DLD1 (cell line): ENCODE measurements around the gene AP3B2.
"Not testable (repeated sequence)": the region's sequence is repeated elsewhere in the genome, so short reads cannot be mapped to it uniquely, and the experiment has no call there.

Experiments used
- in situ Hi-C: cut with HindIII; loops from 2 replicates; pipeline ENCODE4 v1.10.0; 2017; ENCODE audit warnings: low sequenced_read_pairs

The AP3B2 gene, protein sequence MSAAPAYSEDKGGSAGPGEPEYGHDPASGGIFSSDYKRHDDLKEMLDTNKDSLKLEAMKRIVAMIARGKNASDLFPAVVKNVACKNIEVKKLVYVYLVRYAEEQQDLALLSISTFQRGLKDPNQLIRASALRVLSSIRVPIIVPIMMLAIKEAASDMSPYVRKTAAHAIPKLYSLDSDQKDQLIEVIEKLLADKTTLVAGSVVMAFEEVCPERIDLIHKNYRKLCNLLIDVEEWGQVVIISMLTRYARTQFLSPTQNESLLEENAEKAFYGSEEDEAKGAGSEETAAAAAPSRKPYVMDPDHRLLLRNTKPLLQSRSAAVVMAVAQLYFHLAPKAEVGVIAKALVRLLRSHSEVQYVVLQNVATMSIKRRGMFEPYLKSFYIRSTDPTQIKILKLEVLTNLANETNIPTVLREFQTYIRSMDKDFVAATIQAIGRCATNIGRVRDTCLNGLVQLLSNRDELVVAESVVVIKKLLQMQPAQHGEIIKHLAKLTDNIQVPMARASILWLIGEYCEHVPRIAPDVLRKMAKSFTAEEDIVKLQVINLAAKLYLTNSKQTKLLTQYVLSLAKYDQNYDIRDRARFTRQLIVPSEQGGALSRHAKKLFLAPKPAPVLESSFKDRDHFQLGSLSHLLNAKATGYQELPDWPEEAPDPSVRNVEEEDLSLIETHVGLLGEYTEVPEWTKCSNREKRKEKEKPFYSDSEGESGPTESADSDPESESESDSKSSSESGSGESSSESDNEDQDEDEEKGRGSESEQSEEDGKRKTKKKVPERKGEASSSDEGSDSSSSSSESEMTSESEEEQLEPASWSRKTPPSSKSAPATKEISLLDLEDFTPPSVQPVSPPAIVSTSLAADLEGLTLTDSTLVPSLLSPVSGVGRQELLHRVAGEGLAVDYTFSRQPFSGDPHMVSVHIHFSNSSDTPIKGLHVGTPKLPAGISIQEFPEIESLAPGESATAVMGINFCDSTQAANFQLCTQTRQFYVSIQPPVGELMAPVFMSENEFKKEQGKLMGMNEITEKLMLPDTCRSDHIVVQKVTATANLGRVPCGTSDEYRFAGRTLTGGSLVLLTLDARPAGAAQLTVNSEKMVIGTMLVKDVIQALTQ

GRCh38 chr15:82709421-82710207 lies at the start of gene AP3B2:
Gene AP3B2, minus strand, starts transcription at chr15:82709875. Its CDS starts 169 bp downstream, at chr15:82709706.
- in situ Hi-C loops: no loop called here

DNA sequence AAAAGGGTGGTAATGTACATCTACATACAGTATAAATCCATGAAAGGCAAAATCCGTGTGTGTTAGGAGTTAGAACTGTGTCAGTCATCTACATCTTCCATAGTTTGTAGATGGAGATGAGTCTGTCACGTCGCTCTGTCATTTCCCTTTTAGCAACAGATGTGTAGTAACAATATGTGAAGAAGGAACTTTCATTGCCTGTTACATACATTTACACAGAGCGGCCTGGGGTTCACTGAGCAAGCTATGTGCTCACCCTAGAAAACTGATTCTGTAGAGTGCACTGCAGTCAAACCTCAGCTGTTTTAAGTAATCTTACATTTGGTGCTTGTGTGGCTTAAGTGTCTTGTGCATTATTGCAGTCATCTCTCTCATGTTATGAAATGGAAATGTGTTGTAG lies 41.6 kb upstream of the AP3B2 start:
- in situ Hi-C loops: no loop called here

GRCh38 chr15:82750831-82751180 lies 41.1 kb upstream of the AP3B2 start:
- in situ Hi-C loops: no loop called here

GRCh38 chr15:82749951-82750830 lies 40.5 kb upstream of the AP3B2 start:
- in situ Hi-C loops: no loop called here

- in situ Hi-C loops: no loop called here
These were observed 38.6 kb upstream of the AP3B2 start for GRCh38 chr15:82748315-82748714.

- in situ Hi-C loops: no loop called here
These were observed 34.1 kb upstream of the AP3B2 start for GRCh38 chr15:82743810-82744209.

- in situ Hi-C loops: no loop called here
These were observed 32.5 kb upstream of the AP3B2 start for GRCh38 chr15:82742134-82742533.

DNA sequence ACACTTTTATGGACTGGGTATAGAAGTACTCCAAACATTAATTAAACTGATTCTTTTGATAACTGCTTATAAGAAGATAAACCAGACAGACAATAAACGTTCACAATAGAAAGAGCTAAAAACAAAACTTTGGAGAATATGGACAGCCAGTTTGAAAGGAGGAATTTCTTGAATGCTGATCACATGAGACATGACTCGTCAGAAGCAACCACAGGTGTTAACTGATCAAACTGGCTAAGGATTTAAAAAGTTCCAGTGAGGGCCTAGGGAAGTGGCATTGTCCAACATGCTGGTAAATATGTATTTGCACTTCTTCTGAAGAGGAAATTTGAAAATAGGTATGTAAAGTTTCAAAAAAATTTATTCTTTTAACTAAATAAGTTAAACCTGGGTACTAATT lies 29.4 kb upstream of the AP3B2 start:
- in situ Hi-C loops: no loop called here

DNA sequence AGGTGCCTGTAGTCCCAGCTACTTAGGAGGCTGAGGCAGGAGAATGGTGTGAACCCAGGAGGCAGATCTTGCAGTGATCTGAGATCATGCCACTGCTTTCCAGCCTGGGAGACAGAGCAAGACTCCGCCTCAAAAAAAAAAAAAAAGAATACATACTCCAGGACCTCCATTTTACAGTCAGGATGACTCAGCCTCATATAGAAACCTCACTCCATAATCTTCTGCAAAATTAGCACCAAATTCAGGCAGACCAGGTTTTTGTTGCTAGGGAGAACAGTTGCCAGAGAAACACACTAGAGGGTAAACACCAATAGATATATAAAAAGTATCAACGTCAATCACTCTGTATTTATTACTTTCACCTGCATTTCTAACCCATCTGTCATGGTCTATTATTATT lies 28.3 kb upstream of the AP3B2 start:
- in situ Hi-C loops: no loop called here

- in situ Hi-C loops: no loop called here
These were observed 21.9 kb upstream of the AP3B2 start for GRCh38 chr15:82731527-82731926.

DNA sequence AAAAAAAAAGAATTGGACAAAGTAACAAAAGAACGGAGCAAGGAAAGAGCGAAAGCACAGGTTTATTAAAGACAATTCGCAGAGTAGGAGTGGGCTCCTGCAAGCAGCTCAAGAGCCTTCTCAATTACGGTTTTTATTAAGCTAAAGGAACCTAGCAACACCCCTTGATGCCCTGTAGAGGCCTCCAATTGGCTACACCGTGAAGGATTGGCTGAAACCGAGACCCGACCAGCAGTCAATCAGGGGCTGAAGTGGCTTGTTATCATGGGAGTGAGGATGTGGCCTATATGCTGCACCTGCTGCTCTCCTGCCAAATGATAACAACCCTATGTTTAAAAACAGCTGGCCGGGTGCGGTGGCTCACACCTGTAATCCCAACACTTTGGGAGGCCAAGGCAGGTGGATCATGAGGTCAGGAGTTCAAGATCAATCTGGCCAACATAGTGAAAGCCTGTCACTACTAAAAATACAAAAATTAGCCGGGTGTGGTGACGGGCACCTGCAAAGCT lies 20.4 kb upstream of the AP3B2 start:
- in situ Hi-C loops: no loop called here

GRCh38 chr15:82726816-82727215 lies 17.1 kb upstream of the AP3B2 start:
- in situ Hi-C loops: no loop called here

- in situ Hi-C loops: no loop called here
These were observed 5.3 kb upstream of the AP3B2 start for GRCh38 chr15:82715003-82715402.

DNA sequence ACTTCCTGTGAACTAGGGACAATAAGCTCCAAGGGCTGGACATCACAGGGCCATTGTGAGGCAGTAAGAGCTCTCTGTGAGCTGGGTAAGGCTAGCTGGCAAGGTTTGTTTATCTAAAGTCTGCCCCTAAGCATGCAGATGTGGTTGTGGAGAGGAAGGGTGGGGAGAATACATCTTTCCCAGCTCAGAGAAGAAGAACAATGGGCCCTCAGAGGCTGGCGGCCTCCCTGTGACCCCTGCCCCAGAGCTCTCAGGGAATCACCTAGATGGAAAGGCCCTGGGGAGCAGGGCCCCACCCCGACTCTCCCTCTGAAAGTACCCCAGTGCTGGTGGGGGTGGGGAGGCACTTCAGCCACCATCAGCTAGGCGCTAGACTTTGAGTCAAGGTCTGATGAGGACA lies 4.3 kb upstream of the AP3B2 start:
- in situ Hi-C loops: no loop called here

- in situ Hi-C loops: no loop called here
These were observed 2.4 kb upstream of the AP3B2 start for GRCh38 chr15:82712036-82712435.

- in situ Hi-C loops: no loop called here
These were observed 1.3 kb upstream of the AP3B2 start for GRCh38 chr15:82710926-82711490.

DNA sequence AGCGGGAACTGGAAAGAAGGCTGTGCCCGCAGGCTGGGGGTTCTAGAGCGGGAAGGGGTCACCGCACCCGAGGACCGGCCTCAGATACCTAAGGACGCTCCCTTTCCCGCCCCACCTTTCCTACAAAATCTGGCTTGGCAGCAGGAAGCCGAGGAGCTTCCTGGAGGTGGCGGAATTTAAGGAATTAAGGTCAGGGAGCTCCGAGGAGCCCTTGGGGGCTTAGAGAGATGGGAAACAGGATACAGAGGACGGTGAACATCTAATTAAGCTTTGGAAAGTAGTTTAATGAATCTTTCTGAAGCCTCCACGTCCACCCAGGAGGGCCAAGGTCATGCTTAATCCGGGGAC lies 507 bp upstream of the AP3B2 start:
- in situ Hi-C loops: no loop called here

GRCh38 chr15:82709081-82709420 lies 624 bp downstream of the AP3B2 start:
- in situ Hi-C loops: no loop called here

GRCh38 chr15:82705856-82706255 lies 3.8 kb downstream of the AP3B2 start:
- in situ Hi-C loops: not testable (repeated sequence)

- in situ Hi-C loops: no loop called here
These were observed 9.9 kb downstream of the AP3B2 start for GRCh38 chr15:82699726-82700125.
